HepG2 (cell line): ENCODE measurements around the gene SEPTIN3. TPM values are rescaled to one million over a fixed set of nuclear protein-coding genes. Genes with fewer than 3 reads are reported as not detected.

Experiments used
- ELF1 ChIP-seq: sonication (generic); formaldehyde crosslinking; IDR thresholded peaks from 2 replicates; pipeline ENCODE4 v1.4.0; 2020; ENCODE audit warnings: missing genetic modification reagents
- JARID2 ChIP-seq: sonication (generic); formaldehyde crosslinking; IDR thresholded peaks from 2 replicates; pipeline ENCODE4 v1.8.1; 2023; ENCODE audit warnings: missing genetic modification reagents, inconsistent platforms; ENCODE audit not compliant: insufficient replicate concordance
- KDM4B ChIP-seq: sonication (generic); formaldehyde crosslinking; IDR thresholded peaks from 2 replicates; pipeline ENCODE4 v1.4.0; 2020; ENCODE audit warnings: missing genetic modification reagents
- NR2F1 ChIP-seq, 2 experiments: fragments of 450-650 bp in 1 of 2; formaldehyde crosslinking in 1 of 2; IDR thresholded peaks; 2 replicates each; pipeline versions ENCODE4 v1.5.0 to v1.6.1; 2016 to 2020; ENCODE audit warnings: mild to moderate bottlenecking in 1 of 2, missing compliant biosample characterization in 1 of 2, missing genetic modification reagents in 1 of 2, moderate library complexity in 1 of 2
- RAD21 ChIP-seq: fragments of 450-650 bp; formaldehyde crosslinking; IDR thresholded peaks from 2 replicates; pipeline ENCODE4 v1.5.0; 2020; ENCODE audit warnings: mild to moderate bottlenecking
- SALL2 ChIP-seq: sonication (generic); formaldehyde crosslinking; IDR thresholded peaks from 2 replicates; pipeline ENCODE4 v1.8.1; 2023; ENCODE audit warnings: mild to moderate bottlenecking, missing genetic modification reagents, inconsistent platforms
- SMAD3 ChIP-seq: sonication (generic); formaldehyde crosslinking; IDR thresholded peaks from 2 replicates; pipeline ENCODE4 v1.4.0; 2020; ENCODE audit warnings: missing genetic modification reagents
- STAG1 ChIP-seq: sonication (generic); formaldehyde crosslinking; IDR thresholded peaks from 2 replicates; pipeline ENCODE4 v1.4.0; 2020; ENCODE audit warnings: missing genetic modification reagents
- TEAD3 ChIP-seq: optimal IDR thresholded peaks from 2 replicates; pipeline ENCODE3; 2016; ENCODE audit warnings: borderline replicate concordance
- TFAP4 ChIP-seq: sonication (generic); IDR thresholded peaks from 2 replicates; pipeline ENCODE4 v1.6.1; 2016; ENCODE audit warnings: low read depth, borderline replicate concordance
- TGIF2 ChIP-seq: IDR thresholded peaks from 2 replicates; pipeline ENCODE4 v1.6.1; 2016; ENCODE audit warnings: control low read depth, missing compliant biosample characterization
- ZBTB38 ChIP-seq: sonication (generic); formaldehyde crosslinking; IDR thresholded peaks from 2 replicates; pipeline ENCODE4 v1.5.1; 2020; ENCODE audit warnings: mild to moderate bottlenecking, missing genetic modification reagents
- ZHX2 ChIP-seq, 2 experiments: sonication (generic) in 1 of 2; formaldehyde crosslinking in 1 of 2; IDR thresholded peaks; 2 replicates each; pipeline versions ENCODE4 v1.6.1 to v1.9.0; 2014 to 2022; ENCODE audit warnings: antibody characterized with exemption in 1 of 2, borderline replicate concordance in 1 of 2, inconsistent platforms in 1 of 2, low read depth in 1 of 2, missing genetic modification reagents in 1 of 2
- ZIK1 ChIP-seq: sonication (generic); formaldehyde crosslinking; IDR thresholded peaks from 2 replicates; pipeline ENCODE4 v1.5.0; 2020; ENCODE audit warnings: mild to moderate bottlenecking, low read depth, missing genetic modification reagents, borderline replicate concordance
- ZMYM3 ChIP-seq: sonication (generic); formaldehyde crosslinking; IDR thresholded peaks from 2 replicates; pipeline ENCODE4 v1.5.1; 2020; ENCODE audit warnings: mild to moderate bottlenecking, missing genetic modification reagents
- ZUFSP ChIP-seq: sonication (generic); formaldehyde crosslinking; IDR thresholded peaks from 2 replicates; pipeline ENCODE4 v1.9.0; 2021; ENCODE audit warnings: missing genetic modification reagents, mild to moderate bottlenecking, borderline replicate concordance
- polyA plus RNA-seq, 8 experiments: library from polyadenylated mRNA; depleted of rRNA in 3 of 8; stranded (reverse) in 7 of 8; unstranded in 1 of 8; fragments of >200 nt; fragmentation: Illumina TruSeq in 4 of 8; extraction: Trizol in 4 of 8; gene quantifications; 2 replicates each; pipeline versions ENCODE4 v1.2.1 to v1.2.3, GENCODE V29; 2011 to 2016; ENCODE audit warnings: low read depth in 4 of 8, missing spikeins in 1 of 8, mixed read lengths in 1 of 8; ENCODE audit not compliant: insufficient read depth in 1 of 8
- total RNA-seq, 5 experiments: library from RNA; depleted of rRNA; stranded (reverse); fragments of >200 nt; fragmentation: Illumina TruSeq; extraction: Trizol; gene quantifications; 2 replicates each; pipeline ENCODE4 v1.2.3, GENCODE V29; 2016; ENCODE audit warnings: low read depth in 1 of 5

The SEPTIN3 gene
- total and polyA plus RNA-seq, 2 of the 13 experiments (the other 11 are each of a cell fraction or from before 2014, with no cell fraction given), result 0.04 TPM; not detected in 1

- TF ChIP-seq SMAD3 (no peak), TFAP4 (no peak), NR2F1 (CRISPR knock-in tag; IDR thresholded peaks at IDR 0.05) (no peak), ZBTB38 (no peak), ZHX2 (IDR thresholded peaks at IDR 0.05; ENCODE audit: low read depth) (no peak), ZHX2 (CRISPR knock-in tag; IDR thresholded peaks at IDR 0.05; ENCODE audit: borderline replicate concordance) (no peak), TGIF2 (CRISPR knock-in tag) (no peak), RAD21 (0 out of 2 replicates have a peak, but pooled peaks have one; percentile 44), TEAD3 (CRISPR knock-in tag) (no peak), SALL2 (CRISPR knock-in tag) (no peak), ELF1 (CRISPR knock-in tag) (peak; percentile 34; the same call in 1 of the 2 replicates), ZIK1 (CRISPR knock-in tag) (no peak), JARID2 (no peak), STAG1 (peak; percentile 70), KDM4B (CRISPR knock-in tag) (no peak), ZMYM3 (CRISPR knock-in tag) (no peak), ZUFSP (no peak)
Measured at GRCh38 chr22:41966607-41967240, 2.5 kb upstream of the SEPTIN3 start (continued).
